ENCODE results near the gene HMCES. TPM values are rescaled to one million over a fixed set of nuclear protein-coding genes. Genes with fewer than 3 reads are reported as not detected.

HMCES gene
- total and polyA plus RNA-seq, 2 of the 13 experiments (the other 11 are each of a cell fraction or from before 2014, with no cell fraction given) = 16.1 to 37.5 TPM

DNA sequence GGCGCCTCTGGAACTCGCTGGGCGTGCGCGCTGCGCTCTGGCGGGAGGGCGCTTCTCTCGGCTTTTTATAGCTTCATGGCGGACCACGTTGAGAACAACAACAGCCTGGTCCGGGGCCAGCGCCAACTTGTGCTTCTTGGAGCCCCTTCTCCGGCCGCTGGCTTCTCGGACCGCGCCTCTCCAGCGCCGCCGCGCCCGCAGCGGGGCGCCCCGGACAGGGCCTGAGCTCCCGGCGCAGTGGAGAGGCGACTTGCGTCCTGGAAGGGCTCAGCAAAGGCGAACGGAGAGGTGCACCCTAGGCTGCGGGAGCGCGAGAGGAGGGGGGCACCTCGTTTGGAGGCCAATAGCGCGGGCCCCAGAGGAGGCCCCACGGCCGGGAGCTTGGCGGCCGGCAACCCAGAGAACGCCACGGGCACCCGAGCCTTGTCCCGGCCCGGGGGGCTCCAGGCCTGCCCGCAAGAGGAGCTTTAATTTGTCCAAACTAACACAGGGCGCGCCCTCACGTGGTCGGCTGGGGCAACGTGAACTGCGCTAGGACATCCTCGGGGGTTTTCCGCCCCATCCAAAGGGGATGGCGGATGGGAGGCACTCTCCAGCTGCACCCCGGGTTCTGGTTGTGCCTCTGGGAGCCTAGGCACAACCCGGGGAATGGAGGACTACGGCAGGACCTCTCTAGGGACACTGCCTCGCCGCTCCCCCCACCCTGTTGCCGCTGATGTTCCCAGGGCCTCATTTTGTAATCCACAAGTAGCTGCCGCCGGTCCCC is 37.8 kb downstream of the HMCES start (continued):
- TF ChIP-seq, protein P1, sequence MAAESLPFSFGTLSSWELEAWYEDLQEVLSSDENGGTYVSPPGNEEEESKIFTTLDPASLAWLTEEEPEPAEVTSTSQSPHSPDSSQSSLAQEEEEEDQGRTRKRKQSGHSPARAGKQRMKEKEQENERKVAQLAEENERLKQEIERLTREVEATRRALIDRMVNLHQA (CRISPR knock-in tag; IDR thresholded peaks at IDR 0.05) = no peak
- no peak for TF ChIP-seq TBL1XR1 (IDR thresholded peaks at IDR 0.05; ENCODE audit: borderline replicate concordance, low read length, partially characterized antibody)
- TF ChIP-seq ZNF724P (CRISPR knock-in tag; IDR thresholded peaks at IDR 0.05; ENCODE audit: borderline replicate concordance) = peak; percentile 66; the same call in 1 of the 2 replicates
- TF ChIP-seq, protein P2, sequence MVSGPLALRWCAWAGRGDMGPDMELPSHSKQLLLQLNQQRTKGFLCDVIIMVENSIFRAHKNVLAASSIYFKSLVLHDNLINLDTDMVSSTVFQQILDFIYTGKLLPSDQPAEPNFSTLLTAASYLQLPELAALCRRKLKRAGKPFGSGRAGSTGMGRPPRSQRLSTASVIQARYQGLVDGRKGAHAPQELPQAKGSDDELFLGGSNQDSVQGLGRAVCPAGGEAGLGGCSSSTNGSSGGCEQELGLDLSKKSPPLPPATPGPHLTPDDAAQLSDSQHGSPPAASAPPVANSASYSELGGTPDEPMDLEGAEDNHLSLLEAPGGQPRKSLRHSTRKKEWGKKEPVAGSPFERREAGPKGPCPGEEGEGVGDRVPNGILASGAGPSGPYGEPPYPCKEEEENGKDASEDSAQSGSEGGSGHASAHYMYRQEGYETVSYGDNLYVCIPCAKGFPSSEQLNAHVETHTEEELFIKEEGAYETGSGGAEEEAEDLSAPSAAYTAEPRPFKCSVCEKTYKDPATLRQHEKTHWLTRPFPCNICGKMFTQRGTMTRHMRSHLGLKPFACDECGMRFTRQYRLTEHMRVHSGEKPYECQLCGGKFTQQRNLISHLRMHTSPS (CRISPR knock-in tag; IDR thresholded peaks at IDR 0.05; ENCODE audit: low read depth) = no peak
- TF ChIP-seq PHF8 (CRISPR knock-in tag; IDR thresholded peaks at IDR 0.05) = peak; percentile 75
- peak; percentile 15; the same call in 1 of the 2 replicates for TF ChIP-seq GLI4 (CRISPR knock-in tag; IDR thresholded peaks at IDR 0.05; ENCODE audit: borderline replicate concordance)
- peak; percentile 81; the same call in 1 of the 2 replicates for TF ChIP-seq ZNF776 (CRISPR knock-in tag; IDR thresholded peaks at IDR 0.05)
- TF ChIP-seq, protein P3, sequence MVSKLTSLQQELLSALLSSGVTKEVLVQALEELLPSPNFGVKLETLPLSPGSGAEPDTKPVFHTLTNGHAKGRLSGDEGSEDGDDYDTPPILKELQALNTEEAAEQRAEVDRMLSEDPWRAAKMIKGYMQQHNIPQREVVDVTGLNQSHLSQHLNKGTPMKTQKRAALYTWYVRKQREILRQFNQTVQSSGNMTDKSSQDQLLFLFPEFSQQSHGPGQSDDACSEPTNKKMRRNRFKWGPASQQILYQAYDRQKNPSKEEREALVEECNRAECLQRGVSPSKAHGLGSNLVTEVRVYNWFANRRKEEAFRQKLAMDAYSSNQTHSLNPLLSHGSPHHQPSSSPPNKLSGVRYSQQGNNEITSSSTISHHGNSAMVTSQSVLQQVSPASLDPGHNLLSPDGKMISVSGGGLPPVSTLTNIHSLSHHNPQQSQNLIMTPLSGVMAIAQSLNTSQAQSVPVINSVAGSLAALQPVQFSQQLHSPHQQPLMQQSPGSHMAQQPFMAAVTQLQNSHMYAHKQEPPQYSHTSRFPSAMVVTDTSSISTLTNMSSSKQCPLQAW (CRISPR knock-in tag; IDR thresholded peaks at IDR 0.05) = peak; percentile 54
- 0 out of 2 replicates have a peak, but pooled peaks have one; percentile 77 for TF ChIP-seq SMAD3 (CRISPR knock-in tag; IDR thresholded peaks at IDR 0.05)
- TF ChIP-seq GTF3A (CRISPR knock-in tag; conservative IDR thresholded peaks at IDR 0.05) = no peak
- TF ChIP-seq, protein P4, sequence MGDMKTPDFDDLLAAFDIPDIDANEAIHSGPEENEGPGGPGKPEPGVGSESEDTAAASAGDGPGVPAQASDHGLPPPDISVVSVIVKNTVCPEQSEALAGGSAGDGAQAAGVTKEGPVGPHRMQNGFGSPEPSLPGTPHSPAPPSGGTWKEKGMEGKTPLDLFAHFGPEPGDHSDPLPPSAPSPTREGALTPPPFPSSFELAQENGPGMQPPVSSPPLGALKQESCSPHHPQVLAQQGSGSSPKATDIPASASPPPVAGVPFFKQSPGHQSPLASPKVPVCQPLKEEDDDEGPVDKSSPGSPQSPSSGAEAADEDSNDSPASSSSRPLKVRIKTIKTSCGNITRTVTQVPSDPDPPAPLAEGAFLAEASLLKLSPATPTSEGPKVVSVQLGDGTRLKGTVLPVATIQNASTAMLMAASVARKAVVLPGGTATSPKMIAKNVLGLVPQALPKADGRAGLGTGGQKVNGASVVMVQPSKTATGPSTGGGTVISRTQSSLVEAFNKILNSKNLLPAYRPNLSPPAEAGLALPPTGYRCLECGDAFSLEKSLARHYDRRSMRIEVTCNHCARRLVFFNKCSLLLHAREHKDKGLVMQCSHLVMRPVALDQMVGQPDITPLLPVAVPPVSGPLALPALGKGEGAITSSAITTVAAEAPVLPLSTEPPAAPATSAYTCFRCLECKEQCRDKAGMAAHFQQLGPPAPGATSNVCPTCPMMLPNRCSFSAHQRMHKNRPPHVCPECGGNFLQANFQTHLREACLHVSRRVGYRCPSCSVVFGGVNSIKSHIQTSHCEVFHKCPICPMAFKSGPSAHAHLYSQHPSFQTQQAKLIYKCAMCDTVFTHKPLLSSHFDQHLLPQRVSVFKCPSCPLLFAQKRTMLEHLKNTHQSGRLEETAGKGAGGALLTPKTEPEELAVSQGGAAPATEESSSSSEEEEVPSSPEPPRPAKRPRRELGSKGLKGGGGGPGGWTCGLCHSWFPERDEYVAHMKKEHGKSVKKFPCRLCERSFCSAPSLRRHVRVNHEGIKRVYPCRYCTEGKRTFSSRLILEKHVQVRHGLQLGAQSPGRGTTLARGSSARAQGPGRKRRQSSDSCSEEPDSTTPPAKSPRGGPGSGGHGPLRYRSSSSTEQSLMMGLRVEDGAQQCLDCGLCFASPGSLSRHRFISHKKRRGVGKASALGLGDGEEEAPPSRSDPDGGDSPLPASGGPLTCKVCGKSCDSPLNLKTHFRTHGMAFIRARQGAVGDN (CRISPR knock-in tag; IDR thresholded peaks at IDR 0.05) = peak; percentile 74
- peak; percentile 69; the same call in 1 of the 2 replicates for TF ChIP-seq SATB2 (CRISPR knock-in tag; IDR thresholded peaks at IDR 0.05)
- TF ChIP-seq MTF2 (CRISPR knock-in tag; IDR thresholded peaks at IDR 0.05; ENCODE audit: borderline replicate concordance) = peak; percentile 66; the same call in 1 of the 2 replicates
- no peak for TF ChIP-seq ZNF296 (CRISPR knock-in tag; conservative IDR thresholded peaks at IDR 0.05)
- TF ChIP-seq ZKSCAN5 (CRISPR knock-in tag; IDR thresholded peaks at IDR 0.05) = no peak
- peak; percentile 70 for TF ChIP-seq YEATS2 (CRISPR knock-in tag; IDR thresholded peaks at IDR 0.05; ENCODE audit: borderline replicate concordance)
- TF ChIP-seq ZNF577 (CRISPR knock-in tag; IDR thresholded peaks at IDR 0.05; ENCODE audit: borderline replicate concordance, low read depth) = no peak
- TF ChIP-seq ZNF749 (CRISPR knock-in tag; IDR thresholded peaks at IDR 0.05; ENCODE audit: borderline replicate concordance) = no peak
- no peak for TF ChIP-seq ZNF260 (CRISPR knock-in tag; IDR thresholded peaks at IDR 0.05; ENCODE audit: borderline replicate concordance, low read depth)
